Measurements from ENCODE around the gene YY1. TPM values are rescaled to one million over a fixed set of nuclear protein-coding genes. Genes with fewer than 3 reads are reported as not detected.

Gene YY1
- total RNA-seq, 1 donor from 2014 or later = 42.4 TPM

DNA sequence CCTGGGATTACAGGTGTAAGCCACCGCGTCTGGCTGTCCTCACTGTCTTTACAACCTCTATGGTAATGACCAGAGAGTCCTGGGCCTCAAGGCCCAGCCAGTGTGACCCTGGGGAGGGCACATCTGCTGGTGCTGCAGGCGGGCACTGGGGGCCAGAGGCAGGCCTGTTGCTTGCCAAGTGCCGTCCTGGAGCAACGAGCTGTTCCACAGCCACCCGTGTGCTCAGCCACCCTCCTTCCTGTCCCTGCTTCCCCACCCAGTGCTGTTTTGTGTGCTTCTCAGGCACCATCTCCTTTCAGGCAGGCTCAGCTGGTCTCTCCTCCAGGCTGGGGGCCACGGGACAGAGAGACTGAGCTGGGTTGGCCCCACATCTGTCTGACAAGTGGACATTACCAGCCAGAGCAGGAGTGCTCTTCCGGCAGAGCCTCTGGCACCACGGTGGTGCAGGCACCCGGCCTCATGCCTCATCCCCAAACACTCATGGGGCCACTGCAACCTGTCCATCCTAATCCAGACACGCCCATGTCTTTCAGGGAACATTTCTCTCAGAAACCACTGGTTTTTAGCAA, 93.2 kb downstream of the YY1 start:
- TF ChIP-seq, protein P1, sequence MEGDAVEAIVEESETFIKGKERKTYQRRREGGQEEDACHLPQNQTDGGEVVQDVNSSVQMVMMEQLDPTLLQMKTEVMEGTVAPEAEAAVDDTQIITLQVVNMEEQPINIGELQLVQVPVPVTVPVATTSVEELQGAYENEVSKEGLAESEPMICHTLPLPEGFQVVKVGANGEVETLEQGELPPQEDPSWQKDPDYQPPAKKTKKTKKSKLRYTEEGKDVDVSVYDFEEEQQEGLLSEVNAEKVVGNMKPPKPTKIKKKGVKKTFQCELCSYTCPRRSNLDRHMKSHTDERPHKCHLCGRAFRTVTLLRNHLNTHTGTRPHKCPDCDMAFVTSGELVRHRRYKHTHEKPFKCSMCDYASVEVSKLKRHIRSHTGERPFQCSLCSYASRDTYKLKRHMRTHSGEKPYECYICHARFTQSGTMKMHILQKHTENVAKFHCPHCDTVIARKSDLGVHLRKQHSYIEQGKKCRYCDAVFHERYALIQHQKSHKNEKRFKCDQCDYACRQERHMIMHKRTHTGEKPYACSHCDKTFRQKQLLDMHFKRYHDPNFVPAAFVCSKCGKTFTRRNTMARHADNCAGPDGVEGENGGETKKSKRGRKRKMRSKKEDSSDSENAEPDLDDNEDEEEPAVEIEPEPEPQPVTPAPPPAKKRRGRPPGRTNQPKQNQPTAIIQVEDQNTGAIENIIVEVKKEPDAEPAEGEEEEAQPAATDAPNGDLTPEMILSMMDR (IDR thresholded peaks at IDR 0.05) = no peak
- Histone ChIP-seq H3K36me3 (peaks cover 14 to 22% of the 10 kb centered on the region in 2 donors), H3K4me1 (no peaks in the 10 kb centered on the region), H3K27ac (no peak overlapping the region), H3K27me3 (no peaks in the 10 kb centered on the region), H3K9me3 (no peaks in the 10 kb centered on the region), H3K4me3 (no peak overlapping the region)
- no peak for DNase-seq (ENCODE audit: low spot score in 2 of 2)
- intact Hi-C loops (cut with DNase I) = no loop called here

Other genes starting within 250 kb of the YY1 start
- 11.7 TPM for gene EVL, start 173.7 kb upstream of the YY1 start, total RNA-seq
- gene DEGS2, start 79.5 kb upstream of the YY1 start, total RNA-seq = 1.6 TPM
- gene SLC25A29, start 67.3 kb downstream of the YY1 start, total RNA-seq = 193 TPM
- not detected for gene SLC25A47, start 84.2 kb downstream of the YY1 start, total RNA-seq
- 21.0 TPM for gene WDR25, start 137.3 kb downstream of the YY1 start, total RNA-seq